Measurements from ENCODE around the gene ADAMTSL3.
"Not testable (repeated sequence)": the region's sequence is repeated elsewhere in the genome, so short reads cannot be mapped to it uniquely, and the experiment has no call there.

Gene ADAMTSL3

DNA sequence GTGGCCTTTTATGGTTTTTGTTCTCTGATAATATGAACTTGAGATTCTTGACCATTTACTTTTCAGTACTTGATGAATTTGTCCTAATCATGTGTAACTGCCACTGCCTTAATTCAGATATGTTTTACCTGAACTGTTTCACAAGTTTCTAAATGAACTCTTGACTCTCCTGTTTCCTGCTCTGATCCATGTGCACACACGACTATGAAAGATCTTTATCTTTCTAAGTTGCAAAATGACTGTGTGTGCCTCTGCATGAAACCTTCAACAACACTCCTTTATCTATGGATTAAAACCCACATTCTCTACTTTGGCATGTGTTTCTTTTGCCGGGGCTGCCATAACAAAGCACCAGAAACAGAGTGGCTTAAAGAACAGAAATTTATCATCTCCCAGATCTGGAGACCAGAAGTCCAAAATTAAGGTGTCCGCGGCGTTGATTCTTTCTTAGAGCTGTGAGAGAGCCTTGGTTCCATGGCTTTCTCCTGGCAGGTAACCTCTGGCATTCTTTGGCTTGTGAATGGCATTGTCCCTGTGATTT is 275.0 kb downstream of the ADAMTSL3 start:
- DNase-seq = no peak

DNA sequence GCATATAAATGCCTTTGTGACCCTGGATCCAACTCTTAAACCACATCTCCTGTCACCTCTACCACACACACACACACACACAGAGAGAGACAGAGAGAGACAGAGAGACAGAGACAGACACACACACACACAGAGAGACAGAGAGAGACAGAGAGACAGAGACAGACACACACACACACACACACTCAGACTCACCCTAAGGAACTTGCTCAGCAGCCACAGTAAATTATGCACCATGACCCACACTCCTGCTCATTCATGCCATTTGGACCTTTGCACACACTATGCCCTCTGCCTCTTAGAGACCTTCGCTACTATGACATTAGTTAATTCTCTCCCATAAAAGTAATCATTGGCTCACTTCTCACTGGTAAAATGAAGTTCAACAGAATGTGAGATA is 275.7 kb downstream of the ADAMTSL3 start:
- no peak for DNase-seq

DNA sequence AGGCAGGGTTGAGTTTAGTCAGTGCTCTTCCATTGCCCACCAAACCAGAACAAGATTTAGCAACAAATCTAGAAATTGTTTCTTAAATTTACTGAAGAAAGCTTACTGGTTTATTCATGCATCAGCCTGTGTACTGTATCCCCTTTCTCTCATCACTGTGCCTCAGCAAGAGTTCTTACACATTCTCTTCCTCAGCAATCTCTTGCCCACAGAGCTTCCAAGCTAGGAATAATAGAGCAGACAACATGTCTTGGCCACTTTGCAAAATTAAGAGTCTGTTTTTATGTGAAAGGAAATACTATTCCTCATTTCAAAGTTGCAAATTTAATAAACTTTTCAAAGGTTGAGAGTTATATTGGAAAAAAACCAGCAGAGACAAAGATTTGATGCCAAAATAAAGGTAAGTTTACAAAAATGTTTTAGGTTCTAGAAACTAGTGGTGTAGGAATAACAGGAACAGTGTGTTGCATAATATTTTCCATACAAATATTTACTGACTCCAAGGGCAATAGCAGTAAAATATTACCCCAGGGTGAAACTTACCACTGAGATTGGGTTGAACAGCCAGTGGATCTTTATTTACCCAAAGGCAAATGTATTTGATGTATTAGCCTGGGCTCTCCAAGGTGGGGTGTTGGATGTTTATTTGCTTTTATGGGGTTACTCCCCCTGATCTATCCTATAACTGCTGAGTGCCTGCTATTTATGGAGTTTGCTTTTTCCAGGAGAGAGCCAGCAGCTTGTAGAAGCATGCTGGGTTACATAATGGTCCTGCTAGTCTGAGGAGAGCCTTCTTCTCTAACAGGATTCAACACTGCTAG is 276.7 kb downstream of the ADAMTSL3 start:
- no peak for DNase-seq

DNA sequence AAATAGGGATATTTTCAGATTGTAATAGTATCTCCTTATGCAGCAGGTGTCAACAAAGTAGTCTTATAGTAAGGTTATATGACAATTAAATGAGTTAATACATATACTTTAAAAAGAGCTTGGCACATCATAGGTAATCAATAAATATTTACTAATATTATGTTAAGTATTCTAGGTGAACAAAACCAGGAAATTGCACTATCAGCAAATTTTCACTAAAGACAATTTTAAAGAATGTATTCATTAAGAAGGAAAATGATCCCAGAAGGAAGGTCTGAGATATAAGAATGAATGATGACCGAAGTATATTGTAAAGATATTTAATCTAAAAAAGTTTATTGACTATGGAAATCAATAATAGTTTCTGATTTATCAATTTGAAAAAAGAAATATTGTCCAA is 281.9 kb downstream of the ADAMTSL3 start:
- DNase-seq = no peak

DNA sequence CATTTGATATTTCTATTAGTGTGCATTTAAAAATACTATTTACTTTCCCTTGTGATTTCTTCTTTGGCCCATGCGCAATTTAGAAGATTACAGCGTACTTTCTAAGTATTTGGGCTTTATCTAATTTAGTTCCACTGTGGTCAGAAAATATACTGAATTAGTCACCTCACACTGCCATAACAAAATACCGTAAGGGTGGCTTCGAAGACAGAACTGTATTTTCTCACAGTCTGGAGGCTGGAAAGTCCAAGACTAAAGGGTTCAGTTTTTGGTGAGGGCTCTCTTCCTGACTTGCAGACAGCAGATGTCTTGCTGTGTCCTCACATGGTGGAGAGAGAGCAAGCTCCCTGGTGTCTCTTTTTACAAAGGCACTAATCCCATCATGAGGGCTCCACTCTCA is 286.2 kb downstream of the ADAMTSL3 start:
- no peak for DNase-seq

DNA sequence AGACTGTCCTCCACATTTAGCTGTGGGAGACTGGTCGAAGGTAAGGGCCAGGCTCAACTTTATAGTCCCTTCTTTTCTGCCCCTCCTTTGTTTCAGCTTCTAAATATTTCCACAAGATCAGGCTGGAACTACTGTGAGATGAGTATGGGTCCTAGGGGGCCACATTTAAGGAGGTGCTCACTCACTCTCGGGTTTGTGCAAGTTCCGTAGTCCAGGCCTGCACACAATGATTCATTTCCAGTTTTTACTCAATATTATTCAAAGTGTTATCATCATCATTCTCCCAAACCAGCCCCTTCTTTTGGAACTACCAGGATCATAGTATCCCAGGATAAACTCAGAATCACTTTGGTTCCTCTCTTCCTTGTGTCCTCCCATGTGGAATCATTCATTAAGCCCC is 289.1 kb downstream of the ADAMTSL3 start:
- no peak for DNase-seq

DNA sequence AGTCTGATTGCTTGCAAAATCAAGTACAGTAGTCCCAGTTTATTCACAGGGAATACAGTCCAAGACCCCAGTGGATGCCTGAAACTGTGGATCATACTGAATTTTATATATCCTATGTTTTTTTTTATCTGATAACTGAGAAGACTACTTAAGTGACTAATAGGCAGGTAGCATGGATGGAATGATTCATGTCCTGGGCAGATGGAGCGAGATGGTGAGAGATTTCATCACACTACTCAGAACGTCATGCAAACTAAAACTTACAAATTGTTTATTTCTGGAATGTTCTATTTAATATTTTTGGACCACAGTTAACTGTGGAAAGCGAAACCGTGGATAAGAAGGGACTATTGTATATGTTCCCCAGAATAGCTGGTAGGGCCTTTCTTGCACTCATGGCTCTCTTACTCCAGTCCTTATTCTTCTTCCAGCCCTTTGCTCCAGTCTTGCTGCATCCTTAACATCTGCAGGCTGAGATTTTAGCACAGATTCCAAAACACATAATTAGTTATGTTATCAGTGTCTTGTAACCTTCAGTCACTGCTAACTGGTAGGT is 290.0 kb downstream of the ADAMTSL3 start:
- DNase-seq = no peak

DNA sequence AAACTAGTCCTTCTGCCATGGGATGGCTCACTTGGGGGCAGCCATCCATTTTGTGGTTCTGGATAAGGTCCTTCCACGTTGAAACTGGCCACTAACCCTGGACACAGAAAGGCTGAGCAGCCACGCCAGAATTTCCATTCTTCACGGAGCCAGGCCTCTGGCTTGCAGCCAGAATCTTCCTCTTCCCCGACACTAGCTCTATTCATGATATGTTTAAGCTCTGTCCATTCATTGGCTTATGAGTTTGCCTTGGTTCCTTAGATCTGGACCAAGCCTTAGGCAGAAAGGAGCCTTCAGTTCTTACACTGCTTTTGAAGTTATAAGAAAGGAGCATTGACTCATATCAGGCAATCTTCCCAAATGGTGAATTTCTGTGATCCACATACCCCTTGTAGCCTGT is 293.2 kb downstream of the ADAMTSL3 start:
- no peak for DNase-seq

DNA sequence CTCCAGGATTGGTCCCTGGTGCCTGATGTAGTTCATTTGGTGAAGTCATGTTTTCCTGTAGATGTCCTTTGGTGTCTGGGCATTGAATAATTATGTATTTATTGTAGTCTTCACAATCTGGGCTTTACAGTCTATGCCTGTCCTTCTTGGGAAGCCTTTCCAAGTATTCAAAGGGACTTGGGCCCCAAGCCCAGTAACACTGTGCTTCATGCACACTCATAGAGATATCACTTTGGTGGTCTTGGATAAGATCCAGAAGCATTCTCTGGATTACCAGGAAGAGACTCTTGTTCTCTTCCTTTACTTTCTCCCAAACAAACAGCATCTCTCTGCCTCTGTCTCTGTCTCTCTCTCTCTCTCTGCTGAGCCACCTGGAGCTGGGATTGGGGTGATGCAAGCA is 300.6 kb downstream of the ADAMTSL3 start:
- DNase-seq = no peak

DNA sequence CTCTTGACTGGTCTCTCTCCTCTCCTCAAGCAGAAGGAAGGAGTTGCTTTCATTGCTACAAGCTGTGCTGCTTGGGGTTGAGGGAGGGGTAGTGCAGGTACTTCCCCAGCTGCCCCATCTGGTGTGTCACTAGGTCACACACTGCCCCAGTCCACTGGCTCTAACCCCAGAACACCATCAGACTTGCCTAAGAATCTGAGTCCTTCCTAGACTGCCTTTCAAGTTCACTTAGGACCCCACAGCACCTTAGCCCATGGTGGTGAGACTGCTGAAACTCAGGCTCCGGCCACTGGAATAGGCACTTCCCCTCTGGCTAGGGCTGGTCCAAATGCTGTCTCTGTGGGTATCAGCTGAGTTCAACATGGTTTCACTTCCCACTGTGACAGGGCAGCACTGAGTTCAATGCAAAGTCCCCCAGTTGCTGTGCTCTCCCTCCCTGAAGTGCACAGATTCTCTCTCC is 301.9 kb downstream of the ADAMTSL3 start:
- no peak for DNase-seq

DNA sequence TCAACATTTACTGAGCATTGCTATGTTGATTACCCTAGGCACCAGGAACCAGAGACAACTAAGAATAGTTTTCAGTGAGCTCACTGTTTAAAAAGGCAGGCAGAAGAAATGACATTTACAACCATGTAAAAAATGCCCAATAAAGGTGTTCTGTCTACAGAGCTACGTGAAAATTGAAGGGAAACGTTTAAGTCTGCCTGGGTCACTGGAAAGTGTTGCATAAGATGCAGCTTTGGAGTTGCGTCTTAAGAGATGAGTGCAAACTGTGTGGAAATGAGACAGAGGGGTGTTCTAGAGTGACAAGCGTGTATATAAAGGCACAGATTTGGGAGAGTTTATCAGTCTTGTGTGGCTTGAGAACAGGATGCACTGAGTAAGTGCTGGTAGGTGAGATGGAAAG is 303.0 kb downstream of the ADAMTSL3 start:
- DNase-seq = no peak

DNA sequence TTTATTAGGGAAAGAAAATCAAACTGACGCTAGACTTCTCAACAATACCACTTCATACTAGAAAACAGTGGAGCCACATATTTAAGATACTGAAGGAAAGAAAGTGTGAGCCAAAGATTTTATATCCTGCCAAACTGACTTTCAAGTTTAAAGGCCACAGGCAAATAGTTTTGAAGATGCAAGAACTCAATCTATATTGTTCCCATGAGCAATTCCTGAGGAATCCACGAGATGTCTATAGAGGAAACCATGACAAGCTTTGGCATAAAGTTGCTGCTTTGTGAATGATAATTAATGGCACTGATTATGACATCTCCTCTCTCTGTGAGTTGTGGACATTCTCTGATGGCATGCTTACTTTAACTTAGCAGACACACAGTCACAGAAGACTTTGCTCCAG is 305.6 kb downstream of the ADAMTSL3 start:
- no peak for DNase-seq

DNA sequence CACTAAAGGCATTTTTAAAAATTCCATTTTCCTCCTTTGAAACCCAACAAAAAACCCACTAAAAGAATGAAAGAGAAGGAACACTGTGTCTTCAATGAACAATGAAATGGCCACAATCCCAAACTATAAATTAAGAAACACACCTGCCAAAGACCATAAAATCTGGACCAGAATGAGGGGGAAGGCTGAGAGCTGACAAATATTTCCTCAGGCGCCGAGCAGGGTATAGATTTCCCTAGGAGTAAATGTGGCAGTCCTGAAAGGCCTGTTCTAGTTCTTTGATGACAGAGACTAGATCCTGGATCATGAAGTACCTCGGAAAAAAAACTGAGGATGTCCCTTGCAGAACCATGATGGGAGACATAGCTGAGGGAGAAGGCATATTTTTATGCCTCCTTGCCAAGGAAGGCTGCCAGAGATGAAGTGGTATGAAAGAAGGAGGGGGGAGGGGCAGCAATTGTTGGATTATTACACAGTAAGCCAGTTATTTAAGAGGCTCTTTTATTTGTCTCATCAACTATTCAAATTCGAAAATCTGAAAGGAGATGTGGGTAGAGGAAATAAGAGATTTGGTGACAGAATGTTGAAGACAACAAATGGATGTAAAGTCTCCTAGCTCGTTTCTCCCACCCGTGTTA is 306.4 kb downstream of the ADAMTSL3 start:
- DNase-seq = no peak

DNA sequence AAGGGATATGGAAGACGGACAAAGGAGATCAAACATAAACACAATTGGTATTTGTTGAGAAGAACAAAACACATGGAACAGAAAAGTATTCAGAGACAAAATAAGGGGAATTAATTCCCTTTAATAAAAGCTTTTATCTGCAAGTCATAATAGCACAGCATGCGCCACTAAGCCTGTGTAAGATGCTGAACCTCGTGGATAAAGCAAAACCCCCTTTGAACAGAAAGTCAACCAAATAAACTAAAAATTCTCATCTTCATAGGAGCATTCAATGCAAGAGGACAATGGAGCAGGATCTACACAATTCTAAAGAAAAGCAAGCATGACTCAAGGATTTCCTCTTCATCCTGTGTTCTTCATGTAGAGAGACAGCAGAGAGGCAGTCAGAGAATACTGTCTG is 307.4 kb downstream of the ADAMTSL3 start:
- DNase-seq = no peak

DNA sequence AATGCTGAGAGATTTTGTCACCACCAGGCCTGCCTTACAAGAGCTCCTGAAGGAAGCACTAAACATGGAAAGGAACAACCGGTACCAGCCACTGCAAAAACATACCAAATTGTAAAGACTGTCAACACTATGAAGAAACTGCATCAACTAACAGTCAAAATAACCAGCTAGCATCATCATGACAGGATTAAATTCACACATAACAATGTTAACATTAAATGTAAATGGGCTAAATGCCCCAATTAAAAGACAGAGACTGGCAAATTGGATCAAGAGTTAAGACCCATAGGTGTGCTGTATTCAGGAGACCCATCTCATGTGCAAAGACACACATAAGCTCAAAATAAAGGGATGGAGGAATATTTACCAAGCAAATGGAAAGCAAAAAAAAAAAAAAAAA is 311.0 kb downstream of the ADAMTSL3 start:
- not testable (repeated sequence) for DNase-seq

DNA sequence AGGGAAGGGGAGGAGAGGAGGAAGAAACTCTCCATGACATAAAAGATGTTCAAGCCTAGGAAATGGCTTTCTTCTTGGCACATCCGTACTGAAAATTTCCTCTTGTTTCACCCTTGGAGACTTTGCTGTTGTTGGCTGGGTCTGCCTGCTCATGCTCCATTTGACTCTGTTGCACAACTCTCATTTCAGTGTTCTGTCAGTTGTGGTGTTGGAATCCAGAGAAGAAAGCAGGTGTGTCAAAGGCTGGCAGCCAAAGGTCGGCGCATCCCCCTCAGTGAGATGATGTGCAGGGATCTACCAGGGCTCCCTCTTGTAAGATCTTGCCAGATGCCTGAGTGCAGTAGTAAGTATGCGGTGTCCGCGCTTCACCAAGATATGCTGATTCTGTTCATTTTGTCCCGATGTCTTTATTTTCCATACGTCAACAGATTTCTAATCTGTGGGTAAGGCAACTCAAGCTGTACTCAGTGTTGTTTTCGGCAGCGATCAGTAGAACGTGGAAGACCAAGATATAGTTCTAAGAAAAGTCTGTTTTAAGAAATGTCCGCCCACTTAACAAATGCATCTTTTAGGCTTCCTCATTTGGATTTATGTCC is 316.5 kb downstream of the ADAMTSL3 start:
- DNase-seq = no peak

DNA sequence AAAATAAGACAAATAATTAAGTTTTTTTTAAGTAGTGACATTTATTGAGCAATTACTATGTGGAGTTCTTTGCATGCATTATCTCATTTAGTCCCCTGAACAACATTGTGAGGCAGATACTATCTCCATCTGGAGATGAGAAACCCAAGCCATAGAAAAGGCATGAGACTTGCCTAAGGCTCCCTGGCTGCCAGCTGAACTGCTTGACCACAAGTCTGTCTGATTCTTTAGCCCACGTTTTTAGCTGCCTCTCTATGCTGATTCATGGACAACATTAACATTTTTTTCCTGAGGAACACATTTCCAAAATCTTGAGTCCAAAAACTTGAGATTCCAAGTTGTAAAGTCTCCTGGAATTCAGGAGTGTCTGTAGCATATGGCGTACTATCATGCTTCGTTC is 318.1 kb downstream of the ADAMTSL3 start:
- DNase-seq = no peak

DNA sequence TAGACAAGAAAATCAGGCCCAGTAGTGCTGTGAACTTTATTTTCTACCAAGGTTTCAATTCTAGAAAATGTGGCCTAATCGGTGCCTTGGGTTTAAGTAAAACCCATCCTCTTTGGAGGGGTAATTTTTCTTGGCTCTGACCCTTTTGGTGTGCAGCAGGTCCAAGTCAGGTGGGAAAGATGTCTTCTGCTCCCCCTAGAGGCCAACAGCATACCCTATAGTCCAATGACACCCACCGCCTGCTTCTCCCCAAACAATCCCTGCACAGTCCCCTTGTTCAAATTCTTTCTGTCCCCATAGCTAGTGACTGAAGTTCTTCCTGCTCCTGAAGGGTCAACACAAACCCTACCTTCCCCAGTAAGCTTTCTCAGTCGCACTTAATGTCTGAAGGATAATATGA is 319.9 kb downstream of the ADAMTSL3 start:
- DNase-seq = no peak

DNA sequence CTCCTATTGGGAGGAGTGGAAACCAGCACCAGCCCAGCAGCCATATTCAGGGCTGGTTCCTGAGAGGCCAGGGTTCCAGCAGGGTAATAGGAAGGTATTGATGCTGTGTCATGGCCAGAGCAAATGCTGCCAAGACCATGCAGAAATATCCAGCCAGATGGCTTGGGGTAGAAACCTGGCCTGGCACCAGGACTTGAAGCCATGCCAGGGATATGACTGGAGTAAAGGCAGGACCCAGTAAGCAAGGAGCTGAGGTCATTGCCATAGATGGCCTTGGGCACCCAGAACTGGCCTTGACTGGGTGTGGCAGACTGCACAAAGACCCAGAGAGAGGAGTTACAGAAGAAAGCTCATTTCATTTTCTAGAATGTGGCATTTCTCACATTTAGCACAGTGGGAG is 324.1 kb downstream of the ADAMTSL3 start:
- DNase-seq = no peak

DNA sequence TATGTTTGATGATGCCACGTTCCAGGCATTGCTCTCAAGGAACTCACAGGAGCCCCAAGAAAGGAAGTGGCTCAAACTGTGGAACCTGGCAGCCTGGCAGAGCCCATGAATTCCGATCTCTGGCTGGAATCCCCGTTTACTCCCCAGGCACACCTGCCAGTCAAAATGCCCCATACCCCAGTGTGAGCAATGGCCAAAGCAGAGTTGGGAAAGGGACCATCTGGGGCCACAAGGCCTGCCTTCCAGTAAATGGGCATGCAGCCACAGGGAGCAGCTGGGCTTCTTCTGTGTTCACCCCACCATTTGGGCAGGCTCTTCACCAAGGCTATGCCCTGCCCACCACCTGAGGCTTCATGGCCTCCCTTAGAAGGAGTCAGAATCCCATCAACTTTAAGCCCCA is 324.7 kb downstream of the ADAMTSL3 start:
- no peak for DNase-seq

DNA sequence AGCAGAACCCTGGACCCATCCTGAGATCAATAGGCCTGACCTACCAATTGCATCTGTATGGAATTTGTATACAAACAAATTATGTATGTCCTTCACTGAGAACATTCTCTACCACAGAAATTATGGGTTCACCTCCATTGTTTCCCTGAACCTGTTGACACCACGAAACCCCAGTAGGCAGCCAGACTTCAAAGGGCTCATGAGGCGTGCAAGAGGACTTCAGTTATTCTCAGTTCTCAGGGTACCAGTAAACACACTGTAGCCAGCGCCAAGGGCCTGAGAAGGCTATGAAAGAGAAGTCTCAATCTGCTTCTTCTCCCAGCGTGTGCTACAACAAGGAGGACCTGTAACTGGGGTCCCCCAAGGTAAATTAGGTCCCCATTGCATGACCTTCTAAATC is 326.7 kb downstream of the ADAMTSL3 start:
- no peak for DNase-seq

DNA sequence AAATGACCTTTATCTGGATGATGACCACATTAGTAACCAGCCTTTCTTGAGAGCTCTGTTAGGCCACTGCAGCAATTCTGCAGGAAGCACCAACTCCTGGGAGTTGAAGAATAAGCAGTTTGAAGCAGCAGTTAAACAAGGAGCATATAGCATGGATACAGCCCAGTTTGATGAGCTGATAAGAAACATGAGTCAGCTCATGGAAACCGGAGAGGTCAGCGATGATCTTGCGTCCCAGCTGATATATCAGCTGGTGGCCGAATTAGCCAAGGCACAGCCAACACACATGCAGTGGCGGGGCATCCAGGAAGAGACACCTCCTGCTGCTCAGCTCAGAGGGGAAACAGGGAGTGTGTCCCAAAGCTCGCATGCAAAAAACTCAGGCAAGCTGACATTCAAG is 328.8 kb downstream of the ADAMTSL3 start:
- no peak for DNase-seq

DNA sequence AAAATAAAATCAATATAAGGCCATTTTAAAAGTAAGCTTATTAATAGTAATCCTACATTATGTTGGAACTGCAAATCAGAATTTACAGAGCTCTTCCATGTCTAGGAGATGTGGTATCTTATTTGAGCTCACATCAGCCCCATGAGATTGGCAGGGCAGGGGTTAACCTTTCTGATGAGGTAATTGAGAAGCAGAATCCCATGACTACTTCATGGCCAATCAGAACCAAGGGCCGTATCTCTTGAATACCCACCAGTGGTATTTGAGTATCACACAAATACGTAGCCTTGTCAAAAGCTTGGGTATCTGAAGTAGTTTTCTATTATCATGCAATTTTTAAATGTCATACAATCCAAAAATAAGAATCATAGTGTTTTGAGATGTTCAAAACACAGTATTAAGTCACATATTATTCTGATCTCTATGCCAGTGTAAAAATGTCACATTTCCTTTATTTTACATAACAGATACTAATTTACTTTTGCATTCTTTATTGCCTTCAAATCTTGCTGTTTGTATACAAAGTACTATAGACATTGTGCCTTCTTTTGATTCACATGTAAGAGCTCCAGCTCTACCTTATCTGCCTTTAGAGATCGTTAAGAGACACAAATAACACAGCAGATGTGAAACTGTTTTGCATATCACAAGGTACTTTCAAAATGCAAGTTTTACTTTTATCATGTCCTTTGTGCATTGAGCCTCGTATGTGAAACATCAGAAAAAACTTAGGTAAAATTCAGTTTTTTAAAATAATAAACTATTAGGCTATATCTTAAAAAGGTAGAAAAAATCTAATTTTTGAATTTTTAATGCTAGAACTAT is 329.9 kb downstream of the ADAMTSL3 start:
- DNase-seq = no peak
